GM19035 (cell line): ENCODE results near the gene PYGO1.
A peak's percentile ranks its signal among the peaks of the same experiment; 100 is the strongest.
"Not testable (repeated sequence)": the region's sequence is repeated elsewhere in the genome, so short reads cannot be mapped to it uniquely, and the experiment has no call there.

Source experiments
- ATAC-seq: cut with Tn5 transposase; IDR thresholded peaks from one replicate; pipeline ENCODE4 v1.9.1; 2021; ENCODE audit not compliant: unreplicated experiment

PYGO1 gene, protein sequence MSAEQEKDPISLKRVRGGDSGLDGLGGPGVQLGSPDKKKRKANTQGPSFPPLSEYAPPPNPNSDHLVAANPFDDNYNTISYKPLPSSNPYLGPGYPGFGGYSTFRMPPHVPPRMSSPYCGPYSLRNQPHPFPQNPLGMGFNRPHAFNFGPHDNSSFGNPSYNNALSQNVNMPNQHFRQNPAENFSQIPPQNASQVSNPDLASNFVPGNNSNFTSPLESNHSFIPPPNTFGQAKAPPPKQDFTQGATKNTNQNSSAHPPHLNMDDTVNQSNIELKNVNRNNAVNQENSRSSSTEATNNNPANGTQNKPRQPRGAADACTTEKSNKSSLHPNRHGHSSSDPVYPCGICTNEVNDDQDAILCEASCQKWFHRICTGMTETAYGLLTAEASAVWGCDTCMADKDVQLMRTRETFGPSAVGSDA

DNA sequence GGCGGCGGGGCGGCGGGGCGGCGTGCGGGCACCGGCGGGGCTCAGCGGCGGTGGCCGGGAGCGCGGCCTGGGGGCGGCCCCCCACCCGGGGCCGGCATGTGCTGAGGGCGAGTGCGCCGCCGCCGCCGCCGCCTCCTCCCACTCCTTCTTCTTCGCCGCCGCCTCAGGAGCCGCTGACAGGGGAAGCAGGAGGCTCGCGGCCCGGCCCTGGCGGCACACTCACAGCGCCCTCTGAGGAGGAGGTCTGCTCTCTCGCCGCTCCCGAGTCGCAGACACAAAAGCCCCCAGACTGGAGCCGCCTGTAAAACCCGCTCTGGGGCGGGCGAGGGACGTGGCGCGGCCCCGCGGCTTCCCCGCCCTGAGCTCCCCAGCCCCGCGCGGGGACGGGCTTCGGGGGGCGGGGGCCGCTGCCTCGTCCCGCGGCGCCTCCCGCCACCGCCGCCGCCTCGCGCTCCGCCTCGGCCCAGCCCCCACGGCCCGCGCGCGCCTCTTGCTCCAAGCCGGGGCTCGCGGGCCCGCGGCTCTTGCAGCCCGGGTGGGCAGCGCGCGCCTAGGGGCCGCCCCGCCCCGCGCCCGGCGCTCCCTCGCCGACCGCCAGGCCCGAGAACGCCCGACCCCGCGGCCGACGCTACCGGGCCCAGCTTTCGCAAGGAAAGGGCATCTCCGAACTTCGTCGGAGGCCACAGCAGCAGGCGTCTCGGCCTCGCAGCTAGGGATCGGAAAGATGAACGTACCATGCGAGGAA lies at the start of gene PYGO1:
TSS of gene PYGO1 (minus strand) at position 276 of the 745 bp plus-strand sequence. CDS start 462 bp downstream, outside the sequence.
- peak; percentile 73 for ATAC-seq

- no peak for ATAC-seq
Observed at GRCh38 chr15:55637086-55637485, 48.9 kb upstream of the PYGO1 start.

GRCh38 chr15:55633731-55634130 lies 45.6 kb upstream of the PYGO1 start:
- ATAC-seq, result no peak

GRCh38 chr15:55632434-55632833 lies 44.3 kb upstream of the PYGO1 start:
- ATAC-seq, result no peak

GRCh38 chr15:55630858-55631257 lies 42.7 kb upstream of the PYGO1 start:
- ATAC-seq, result no peak

DNA sequence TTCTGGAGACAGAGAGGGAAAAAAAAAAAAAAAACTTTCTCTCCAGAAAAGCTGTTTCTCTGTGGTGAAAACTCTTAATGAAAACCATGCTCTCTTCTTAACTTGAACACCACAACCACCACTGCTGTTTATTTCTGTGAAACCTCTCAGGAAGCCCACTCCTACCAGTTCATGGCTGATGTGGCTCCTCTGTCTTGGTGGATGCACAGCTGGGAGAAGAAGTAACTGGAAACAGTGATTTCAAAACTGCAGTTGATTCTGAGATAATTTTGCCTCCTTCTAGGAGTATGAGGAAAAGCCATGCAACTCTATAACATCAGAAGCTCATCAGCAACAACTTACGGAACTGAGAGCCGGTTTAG lies 40.2 kb upstream of the PYGO1 start:
- ATAC-seq, result no peak

DNA sequence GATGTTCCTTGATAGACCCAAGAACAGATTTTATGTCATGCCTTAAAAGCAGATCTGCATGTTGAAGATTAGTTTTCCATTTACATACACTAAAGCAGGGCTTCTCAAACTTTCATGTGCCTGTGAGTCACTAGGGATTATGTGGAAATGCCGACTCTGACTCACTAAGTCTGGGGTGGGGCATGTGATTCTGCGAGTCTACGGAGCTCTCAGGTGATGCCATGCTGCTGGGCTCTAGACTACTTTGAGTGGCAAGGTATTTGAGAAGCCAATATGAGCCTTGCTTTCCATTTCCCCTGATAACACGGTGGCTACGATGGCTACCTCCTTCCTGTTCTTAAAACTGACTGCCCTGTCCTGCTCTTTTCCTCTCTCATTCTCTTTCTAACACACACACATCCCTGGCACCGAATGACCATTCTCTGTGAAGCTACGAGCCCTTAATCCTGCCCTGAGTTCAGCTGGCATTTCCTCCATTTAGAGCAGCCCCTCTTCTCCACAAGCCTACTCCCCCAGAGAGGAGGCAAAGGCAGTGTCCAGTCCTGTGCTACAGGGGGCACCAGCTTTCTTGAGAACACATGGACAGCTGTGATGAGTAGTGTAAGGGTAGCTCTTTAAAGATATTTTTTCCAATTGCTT lies 39.7 kb upstream of the PYGO1 start:
- ATAC-seq, result no peak

DNA sequence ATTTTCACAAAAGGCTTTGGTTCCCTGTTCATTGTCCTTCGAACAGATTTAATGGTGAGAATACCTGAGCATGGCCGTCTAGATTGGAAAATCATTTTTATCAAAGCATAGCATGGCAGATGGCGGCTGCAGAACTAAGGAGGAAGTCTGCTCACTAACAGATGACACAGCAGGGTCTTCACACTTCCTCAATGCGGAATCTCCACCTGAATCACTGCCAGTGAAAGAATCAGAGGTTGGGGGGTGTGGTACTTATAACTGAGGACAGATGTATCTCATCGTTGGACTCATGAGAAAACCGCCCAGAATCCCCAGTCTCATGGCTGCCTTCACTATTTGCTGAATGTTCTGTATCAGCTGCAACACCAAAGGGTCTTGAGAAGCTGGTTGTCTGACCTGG lies 31.6 kb upstream of the PYGO1 start:
- no peak for ATAC-seq

- no peak for ATAC-seq
Observed at GRCh38 chr15:55618387-55618786, 30.2 kb upstream of the PYGO1 start.

GRCh38 chr15:55615445-55615844 lies 27.3 kb upstream of the PYGO1 start:
- ATAC-seq, result no peak

DNA sequence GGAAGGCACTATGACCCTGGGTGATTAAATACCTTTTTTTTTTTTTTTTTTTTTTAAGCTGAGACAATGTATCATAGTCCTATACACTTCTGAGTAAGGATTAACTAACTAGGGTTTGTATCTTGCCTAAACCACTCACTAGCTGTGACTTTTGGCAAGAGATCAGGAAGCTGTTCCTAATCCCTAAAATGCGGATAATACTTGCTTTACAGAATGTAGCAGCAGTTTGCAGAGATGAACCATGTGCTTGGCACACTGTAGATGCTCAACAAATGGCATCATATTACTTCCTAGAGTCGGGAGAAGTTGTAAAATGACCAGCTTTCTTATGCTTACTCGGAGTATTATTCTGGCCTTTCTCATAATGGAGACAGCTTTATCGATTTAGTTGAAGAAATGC lies 25.6 kb upstream of the PYGO1 start:
- ATAC-seq, result no peak

DNA sequence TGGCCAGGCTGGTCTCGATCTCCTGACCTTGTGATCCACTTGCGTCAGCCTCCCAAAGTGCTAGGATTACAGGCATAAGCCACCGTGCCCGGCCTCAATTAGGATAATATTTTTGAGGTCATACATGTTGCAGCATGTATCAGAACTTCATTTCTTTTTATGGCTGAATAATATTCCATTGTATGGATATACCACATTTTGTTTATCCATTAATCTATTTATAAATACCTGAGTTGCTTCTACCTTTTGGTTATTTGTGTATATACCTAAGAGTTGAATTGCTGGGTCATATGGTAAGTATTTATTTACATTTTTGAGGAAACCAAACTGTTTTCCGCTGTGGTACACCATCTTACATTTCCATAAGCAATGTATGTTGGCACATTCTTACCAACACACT lies 18.1 kb upstream of the PYGO1 start:
- ATAC-seq, result no peak

DNA sequence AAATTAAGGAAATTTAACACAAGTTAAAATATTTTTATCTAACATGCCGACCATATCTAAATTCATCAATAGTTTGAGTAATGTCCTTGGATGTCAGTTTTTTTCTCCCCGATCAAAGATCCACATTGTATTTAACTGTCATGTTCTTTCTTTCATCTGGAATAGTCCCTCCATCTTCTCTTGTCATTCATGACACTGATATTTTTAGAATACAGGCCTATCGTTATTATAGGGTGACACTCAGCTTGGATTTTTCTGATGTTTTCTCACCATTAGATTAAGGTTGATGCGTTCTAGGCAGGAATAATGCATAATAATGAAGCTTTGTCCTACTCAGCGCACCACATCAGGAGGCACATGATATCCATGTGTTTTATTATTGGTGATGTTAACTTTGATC lies 13.2 kb upstream of the PYGO1 start:
- ATAC-seq, result no peak

- ATAC-seq, result no peak
Observed at GRCh38 chr15:55599439-55599838, 11.3 kb upstream of the PYGO1 start.

- not testable (repeated sequence) for ATAC-seq
Observed at GRCh38 chr15:55593019-55593418, 4.9 kb upstream of the PYGO1 start.

GRCh38 chr15:55590788-55591187 lies 2.6 kb upstream of the PYGO1 start:
- no peak for ATAC-seq

- no peak for ATAC-seq
Observed at GRCh38 chr15:55589287-55589686, 1.1 kb upstream of the PYGO1 start.

GRCh38 chr15:55588815-55589115 lies 620 bp upstream of the PYGO1 start:
- no peak for ATAC-seq

DNA sequence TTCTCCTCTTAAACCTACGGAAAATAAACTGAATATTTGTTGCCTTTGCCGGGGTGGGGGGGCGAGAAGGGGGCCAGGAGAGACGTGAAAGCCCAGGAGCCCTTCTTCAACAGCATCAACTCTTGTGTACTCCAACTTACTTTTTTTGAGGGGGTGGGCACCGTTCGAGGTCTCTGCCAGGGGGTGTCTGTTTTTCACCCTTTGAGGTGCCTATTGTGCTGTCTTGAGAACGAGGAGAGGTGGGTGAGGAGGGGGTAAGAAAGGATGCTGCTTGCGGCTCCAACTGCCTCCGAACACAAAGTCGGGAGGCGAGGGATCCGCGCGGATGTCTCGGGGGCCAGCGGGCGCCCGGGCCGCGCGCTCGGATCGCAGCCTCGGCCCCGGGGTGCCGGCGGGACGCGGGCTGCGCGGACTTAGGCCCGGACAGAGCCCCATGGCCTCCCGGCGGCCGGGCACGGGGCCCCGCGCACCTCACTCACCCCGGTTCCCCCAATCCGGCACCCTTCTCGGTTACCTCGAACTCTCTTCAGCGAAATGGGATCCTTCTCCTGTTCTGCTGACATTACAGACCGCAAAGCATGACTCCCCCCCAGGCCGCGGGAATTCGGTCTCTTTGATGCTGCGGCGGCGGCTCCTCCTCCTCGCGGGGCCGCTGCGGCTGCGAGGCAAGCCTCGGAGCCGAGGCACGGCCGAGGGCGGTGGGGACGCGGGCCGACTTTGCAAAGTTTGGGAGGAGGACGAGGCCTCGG lies 650 bp downstream of the PYGO1 start:
- ATAC-seq, result peak; percentile 37

GRCh38 chr15:55586808-55587207 lies 1.3 kb downstream of the PYGO1 start:
- no peak for ATAC-seq

GRCh38 chr15:55576943-55577342 lies 11.2 kb downstream of the PYGO1 start:
- no peak for ATAC-seq
